Ovary (tissue), 3 donors: ENCODE measurements around the gene POLR3B.

Experiments used
- CTCF ChIP-seq, 3 donors: fragments of 450-650 bp in 2 of 3; fragments of 200-600 bp in 1 of 3; IDR thresholded peaks; one replicate each; pipeline versions ENCODE4 v1.5.1 to v1.8.0; 2016 to 2022; ENCODE audit warnings: antibody characterized with exemption in 3 of 3, mild to moderate bottlenecking in 1 of 3
- POLR2A ChIP-seq: fragments of 450-650 bp; IDR thresholded peaks from one replicate; pipeline ENCODE4 v1.6.1; 2017; ENCODE audit warnings: antibody characterized with exemption, mild to moderate bottlenecking, moderate library complexity
- donor health status: DM: no; HTN: no; CAD: no.

GRCh38 chr12:106459124-106459523 is 101.6 kb downstream of the POLR3B start:
- TF ChIP-seq CTCF (IDR thresholded peaks at IDR 0.05): no peak
- no peak for TF ChIP-seq POLR2A
